HG02938 (cell line): ENCODE data around the gene TNS3.

Experiments used
- ATAC-seq: cut with Tn5 transposase; IDR thresholded peaks from one replicate; pipeline ENCODE4 v1.9.1; 2021; ENCODE audit warnings: mild to moderate bottlenecking, moderate library complexity; ENCODE audit not compliant: unreplicated experiment

Gene TNS3

GRCh38 chr7:47508389-47509380 lies 73.2 kb downstream of the TNS3 start:
- no peak for ATAC-seq

DNA sequence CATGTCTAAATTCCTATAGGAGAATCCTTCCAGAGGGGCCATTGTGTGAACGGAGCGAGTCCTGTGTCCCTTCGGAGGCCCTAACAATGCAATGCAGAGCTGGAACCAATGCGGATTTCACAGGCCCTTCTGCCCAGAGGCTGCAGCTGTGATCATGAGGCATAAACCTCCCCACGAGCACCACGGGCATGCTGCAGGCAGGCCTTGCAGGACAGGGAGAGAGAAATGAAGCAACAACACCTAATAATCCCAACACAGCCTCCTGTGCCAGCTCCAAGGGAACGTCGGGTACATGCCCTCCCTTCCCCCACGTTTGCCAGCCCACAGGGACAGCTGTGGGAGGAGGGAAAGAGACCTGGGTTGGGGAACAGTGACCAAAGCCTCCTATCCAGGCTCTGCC lies 74.4 kb downstream of the TNS3 start:
- no peak for ATAC-seq

DNA sequence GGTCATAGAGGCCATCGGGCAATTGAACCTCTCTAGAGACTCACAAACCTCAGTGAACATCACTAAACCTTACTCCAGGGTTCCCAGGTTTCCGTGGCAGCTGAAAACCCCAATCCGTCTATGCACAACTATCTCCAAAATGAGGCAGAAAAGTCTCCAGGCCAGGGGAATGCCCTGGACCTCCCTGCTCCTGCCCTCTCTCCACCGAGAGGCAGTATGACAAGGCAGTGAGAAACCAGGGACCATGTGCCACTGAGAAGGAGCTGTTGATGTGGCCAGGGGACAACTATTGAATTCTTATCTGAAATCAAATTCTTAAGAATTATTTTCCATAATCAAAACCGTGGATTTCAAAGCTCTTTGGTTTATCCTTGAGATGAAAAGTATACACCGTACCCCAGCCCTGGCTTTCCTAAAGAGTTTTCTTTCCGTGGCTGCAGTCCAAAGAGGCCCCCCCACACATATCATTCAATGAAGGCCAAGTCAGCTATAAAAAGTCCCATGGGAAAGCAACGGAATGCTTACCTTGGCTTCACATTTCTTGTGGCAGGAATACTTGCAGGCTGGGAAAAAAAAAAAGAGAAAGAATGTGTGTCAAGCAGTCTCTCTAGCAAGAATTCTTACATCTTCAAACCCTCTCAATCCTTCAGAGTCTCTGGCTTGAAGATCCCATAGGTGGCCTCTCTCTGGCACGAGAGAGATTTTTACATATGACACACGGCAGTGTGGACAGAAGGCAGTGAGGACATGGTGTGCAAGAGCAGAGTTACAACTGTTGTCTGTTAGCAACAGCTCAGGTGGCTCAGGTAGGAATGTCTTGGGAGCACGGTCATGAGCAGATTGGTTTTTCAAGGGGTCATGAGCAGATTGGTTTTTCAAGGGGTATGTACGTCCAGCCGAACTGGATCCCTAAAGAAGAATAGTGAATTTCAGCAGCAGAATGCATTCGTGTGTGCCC lies 75.2 kb downstream of the TNS3 start:
- ATAC-seq, result no peak

GRCh38 chr7:47505312-47506007 lies 76.5 kb downstream of the TNS3 start:
- no peak for ATAC-seq

DNA sequence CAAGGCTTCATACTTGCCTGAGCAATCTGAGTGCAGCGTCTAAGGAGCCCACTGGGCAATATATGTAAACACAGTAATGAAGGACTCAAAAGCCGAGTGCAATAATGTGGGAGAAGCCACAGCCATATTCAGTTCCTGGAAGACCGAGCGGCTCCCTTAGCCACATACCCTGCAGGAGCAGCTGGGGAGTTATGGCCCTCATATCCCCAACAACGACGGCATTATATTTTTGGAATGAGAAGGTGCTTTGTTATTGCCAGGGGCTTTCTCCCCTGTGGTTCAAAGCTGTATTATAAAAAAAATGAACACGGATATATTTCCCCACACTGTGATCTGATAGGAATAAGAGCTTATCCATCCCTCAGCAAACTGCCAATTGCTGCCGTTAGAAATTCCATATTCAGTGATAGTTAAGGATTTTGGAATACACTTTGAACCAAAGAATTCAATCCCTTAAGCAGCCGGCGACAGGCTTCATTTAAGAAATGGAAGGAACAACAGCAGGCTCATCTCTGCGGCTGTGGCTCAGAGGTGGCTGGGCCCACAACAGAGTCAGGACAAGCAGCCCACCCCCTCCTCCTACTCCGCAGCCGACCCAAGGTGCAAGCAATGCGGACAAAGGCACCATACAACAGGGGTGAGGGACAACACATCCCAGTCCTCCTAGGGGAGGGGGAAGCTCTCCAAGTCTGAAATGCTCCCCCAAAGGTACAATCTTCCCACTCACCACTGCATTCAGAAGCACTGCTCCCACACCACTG lies 77.2 kb downstream of the TNS3 start:
- no peak for ATAC-seq

- ATAC-seq, result no peak
Observed at GRCh38 chr7:47503281-47503680, 78.6 kb downstream of the TNS3 start.

- ATAC-seq, result no peak
Observed at GRCh38 chr7:47502240-47502877, 79.6 kb downstream of the TNS3 start.

- ATAC-seq, result no peak
Observed at GRCh38 chr7:47501406-47501805, 80.5 kb downstream of the TNS3 start.

GRCh38 chr7:47500103-47500563 lies 81.8 kb downstream of the TNS3 start:
- ATAC-seq, result no peak

GRCh38 chr7:47498229-47499056 lies 83.5 kb downstream of the TNS3 start:
- ATAC-seq, result no peak

GRCh38 chr7:47497367-47498096 lies 84.4 kb downstream of the TNS3 start:
- ATAC-seq, result peak; percentile 92

DNA sequence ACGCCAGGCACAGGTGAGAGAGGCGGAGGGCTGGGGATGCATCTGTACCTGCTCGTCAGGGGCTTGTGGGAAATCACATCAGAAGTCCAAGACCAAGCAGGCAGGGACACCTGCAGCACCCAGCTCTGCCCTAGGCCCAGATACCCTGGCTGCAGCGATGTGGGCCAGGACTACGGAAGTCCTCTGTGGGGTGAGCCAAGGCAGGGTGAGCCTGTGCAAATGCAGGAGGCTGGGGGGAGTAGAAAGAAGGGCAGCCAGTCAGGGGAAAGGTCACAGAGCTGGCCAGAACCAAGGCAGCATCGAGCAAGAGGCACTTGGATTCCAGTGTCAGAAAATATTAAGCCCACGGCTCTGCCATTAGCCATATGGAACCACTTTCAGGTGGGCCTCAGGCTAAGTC lies 85.2 kb downstream of the TNS3 start:
- ATAC-seq, result no peak

- no peak for ATAC-seq
Observed at GRCh38 chr7:47496056-47496665, 85.8 kb downstream of the TNS3 start.

DNA sequence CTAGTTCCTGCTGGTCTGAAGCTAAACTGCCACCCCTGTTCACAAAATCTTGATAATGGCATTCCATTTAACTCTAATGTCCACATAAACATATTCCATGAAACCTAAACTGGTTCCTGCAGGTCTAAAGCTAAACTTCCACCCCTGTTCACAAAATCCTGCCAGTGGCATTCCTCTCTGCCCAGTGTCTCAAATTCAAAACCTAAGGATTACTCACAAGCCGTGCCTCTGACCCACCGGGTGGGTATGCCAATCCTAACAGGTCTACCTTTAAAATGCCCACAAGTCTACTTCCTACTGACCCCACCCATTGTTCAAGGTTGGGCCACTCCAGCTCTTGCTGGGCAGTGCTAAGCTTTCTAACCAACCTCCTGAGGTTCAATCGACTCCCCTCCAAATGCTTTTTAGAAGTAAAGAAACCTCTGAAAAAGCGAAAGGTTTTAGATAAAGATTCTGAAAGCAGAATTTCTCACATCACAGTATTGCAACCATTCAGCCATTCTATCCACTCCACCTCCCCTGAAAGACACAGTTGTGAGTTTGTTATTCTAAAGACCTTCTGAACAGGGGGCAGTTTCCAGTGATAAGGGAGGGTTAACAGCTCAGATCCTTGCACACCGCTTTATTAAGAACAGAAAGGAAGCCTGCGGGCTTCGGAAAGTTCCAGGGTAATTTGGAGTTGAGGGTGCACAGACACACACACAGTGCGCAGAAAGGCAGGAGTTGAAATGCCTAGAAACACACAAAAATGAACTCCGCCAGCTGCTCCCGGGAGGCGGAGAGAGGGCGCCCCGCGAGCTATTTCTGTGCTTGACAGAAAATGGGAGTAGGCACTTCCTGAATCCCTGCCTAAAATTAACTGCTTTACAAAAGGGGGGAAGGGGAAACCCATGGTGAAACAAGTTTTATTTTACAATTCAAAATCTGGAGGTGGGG lies 87.7 kb downstream of the TNS3 start:
- ATAC-seq, result no peak

DNA sequence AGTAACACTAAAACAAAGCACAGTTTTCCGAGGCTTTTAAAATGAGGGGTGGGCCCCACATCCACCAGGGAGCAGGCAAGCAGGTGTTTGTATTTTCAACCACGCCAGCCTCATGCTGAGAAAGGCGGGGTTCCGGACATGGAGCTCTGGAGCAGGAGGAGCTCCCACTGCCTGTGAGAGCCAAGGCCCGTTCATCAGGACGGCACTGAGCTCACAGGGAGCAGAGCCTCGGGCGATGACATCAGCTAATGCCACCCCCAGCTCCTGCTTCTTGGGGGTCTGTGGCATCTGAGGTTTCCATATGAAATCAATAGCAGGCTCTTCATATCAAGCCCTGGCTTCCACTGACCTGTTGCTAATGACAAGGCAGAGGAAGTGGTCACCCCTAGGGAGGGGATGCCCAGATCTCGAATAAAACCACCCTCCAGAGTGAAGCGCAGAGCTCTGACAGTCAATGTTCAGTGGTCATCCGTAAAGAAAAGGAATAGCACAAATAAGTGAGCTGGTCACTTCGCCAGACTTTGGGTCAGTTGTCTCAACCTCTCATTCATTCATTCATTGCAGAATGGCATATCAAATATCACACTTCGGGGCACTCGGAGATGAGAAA lies 89.1 kb downstream of the TNS3 start:
- no peak for ATAC-seq
